HG02885 (cell line): ENCODE results near the gene OIT3.

ENCODE experiments used
- ATAC-seq: cut with Tn5 transposase; IDR thresholded peaks from one replicate; pipeline ENCODE4 v1.9.1; 2021; ENCODE audit warnings: mild to moderate bottlenecking; ENCODE audit not compliant: unreplicated experiment, poor library complexity

OIT3 gene

DNA sequence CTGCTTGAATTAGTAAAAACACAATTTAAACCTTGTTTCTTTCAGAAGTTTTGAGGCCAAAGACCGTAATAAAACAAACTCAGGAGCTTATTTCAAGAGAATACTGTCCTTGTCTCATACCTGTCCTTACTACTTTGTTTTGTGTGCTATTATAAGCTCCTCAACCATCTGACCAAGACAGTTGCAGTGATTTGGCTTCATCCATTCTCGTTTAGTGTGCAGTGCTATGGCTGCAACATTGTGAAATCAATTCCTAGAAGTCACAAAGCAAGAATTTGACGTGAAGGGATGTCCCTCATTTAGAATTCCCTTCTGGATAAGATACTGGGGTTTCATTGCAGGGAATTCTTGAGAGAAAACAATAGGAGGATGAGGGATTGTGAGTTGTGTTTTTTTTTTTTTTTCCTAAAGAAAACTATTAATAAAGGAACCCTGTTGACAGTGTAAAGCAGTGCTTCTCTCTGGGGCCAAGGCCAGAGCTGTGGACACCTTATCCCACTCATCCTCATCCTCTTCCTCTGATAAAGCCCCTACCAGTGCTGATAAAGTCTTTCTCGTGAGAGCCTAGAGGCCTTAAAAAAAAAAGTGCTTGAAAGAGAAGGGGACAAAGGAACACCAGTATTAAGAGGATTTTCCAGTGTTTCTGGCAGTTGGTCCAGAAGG is at the start of gene OIT3:
TSS of gene OIT3 (plus strand) at position 604 of the 663 bp plus-strand sequence. CDS start 60 bp downstream, outside the sequence.
- no peak for ATAC-seq

- ATAC-seq, result no peak
Observed at GRCh38 chr10:72846238-72846637, 47.3 kb upstream of the OIT3 start.

DNA sequence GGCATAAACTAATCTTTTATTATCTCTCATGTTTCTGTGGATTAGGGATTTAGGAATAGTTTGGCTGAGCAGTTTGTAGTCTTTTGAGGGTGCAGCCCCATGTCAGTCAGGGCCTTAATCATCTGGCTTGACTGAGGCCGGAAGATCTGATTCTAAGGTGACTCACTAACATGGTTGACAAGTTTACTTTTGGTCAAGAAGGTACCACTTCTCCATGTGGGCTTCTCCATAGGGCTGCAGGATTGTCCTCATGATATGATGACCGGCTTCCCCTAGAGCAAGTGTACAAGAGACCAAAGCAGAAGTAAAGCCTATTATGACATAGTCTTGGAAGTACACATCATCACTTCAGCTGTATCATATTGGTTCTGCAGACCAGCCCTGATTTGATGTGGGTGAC is 45.9 kb upstream of the OIT3 start:
- no peak for ATAC-seq

DNA sequence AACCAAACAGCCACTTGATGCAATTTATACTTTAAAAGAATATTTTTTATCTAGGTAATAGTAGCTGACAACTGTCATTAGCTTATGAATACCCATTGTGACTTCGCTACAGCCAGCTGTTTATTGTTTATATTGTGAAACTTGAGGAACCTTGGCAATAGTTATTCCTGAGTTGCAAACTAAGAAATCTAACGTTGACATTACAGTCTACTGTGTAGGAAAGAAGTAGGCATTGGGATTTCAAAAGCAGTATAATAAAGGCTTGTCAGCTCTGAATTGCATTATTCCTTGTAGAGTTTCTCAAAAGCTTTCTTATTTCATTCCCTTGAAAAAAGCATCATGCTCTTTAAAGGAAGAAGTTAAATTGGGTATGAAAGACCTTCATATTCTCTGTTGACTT is 42.7 kb upstream of the OIT3 start:
- no peak for ATAC-seq

GRCh38 chr10:72851509-72851908 is 42.0 kb upstream of the OIT3 start:
- ATAC-seq, result no peak

GRCh38 chr10:72852508-72852907 is 41.0 kb upstream of the OIT3 start:
- no peak for ATAC-seq

DNA sequence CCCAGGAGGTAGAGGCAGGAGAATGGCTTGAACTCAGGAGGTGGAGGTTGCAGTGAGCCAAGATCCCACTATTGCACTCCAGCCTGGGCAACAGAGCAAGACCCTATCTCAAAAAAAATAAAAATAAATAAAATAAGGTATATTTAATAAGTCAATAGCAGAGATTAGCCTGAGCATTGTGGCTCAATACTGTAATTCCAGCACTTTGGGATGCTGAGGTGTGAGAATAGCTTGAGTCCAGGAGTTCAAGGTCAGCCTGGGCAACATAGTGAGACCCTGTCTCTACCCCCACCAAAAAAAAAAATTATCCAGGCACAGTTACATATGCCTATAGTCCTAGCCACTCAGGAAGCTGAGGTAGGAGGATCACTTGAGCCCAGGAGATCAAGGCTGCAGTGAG is 38.4 kb upstream of the OIT3 start:
- no peak for ATAC-seq

DNA sequence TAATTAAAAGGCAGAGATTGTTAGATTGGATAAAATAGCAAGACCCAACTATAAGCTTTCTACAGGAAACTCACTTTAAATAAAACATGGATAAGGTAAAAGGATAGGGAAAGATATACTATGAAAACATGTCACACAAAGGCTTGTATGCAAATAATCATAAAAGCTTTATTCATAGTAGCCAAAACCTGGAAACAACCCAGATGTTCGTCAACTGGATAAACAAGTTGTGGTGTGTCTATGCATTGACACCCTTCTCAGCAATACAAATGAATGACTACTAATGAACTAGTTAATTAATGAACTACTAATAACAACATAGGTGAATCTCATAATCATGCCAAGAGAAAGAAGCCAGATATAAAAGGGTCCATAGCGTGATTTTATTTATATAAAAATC is 37.7 kb upstream of the OIT3 start:
- no peak for ATAC-seq

GRCh38 chr10:72858067-72858466 is 35.5 kb upstream of the OIT3 start:
- no peak for ATAC-seq

- ATAC-seq, result no peak
Observed at GRCh38 chr10:72862957-72863356, 30.6 kb upstream of the OIT3 start.

DNA sequence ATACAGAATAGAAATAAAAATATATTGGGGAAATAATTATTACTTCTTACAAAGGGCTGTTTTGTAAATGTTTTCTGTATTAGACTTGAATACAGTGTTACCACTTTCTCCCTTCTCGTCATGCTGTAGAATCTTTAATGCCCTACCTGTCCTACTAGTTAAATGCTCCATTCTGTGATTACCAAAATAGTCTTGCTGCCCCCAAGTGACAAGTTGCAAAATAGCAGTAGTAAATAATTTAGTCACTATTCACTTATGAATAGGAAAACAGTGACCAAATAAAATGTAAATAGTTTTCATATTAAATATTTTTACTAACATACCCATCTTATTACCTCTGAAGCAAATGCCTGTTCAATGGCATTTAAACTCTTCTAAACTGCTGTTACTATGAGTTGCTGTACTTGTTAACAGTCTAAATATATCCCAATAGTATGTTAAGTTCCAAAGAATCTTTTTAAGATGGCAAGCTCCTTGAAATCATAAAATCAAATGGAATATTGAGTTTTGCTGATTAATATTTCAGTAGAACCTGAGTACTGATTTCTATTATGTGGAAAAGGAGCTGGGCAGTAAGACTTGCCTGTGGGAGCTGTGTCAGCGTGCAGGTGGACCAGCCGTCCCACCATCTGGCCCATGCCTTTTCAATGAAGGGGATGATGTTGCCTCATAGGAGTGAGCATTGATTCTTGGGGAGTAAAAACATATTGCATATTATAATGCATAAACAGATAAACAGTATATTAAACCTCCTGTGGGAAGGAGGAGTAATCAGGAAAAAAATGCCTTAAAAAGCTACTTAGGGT is 18.1 kb upstream of the OIT3 start:
- no peak for ATAC-seq

DNA sequence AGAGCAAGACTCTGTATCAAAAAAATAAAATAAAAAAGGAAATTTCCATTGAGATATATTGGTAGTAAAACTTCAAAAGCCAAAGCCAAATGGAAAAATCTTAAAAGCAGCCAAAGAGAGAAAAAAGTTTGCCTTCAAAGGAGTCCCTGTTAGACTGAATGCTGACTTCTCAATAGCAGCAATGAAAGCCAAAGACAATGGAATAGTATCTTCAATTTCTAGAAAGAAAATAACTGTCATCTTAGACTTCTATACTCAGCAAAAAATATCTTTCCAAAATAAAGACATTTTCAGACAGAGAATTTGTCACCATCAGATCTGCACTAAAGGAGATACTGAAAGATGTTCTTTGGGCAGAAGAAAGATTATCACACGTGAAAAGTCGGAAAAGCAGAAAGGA is 14.3 kb upstream of the OIT3 start:
- ATAC-seq, result no peak

DNA sequence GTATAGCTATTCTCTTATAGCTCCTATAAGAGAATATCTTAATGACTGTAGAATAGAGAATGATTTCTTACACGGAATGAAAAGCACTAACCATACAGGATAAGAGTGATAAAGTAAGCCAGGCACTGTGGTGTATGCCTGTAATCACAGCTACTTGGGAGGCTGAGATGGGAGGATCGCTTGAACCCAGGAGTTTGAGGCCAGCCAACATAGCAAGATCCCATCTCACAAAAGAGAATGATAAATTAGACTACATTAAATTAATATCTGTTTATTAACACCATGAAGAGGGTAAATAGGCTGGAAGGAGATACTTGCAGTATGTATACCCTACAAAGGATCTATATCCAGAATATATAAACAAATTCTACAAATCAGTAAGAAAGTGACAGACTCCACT is 12.2 kb upstream of the OIT3 start:
- ATAC-seq, result no peak

DNA sequence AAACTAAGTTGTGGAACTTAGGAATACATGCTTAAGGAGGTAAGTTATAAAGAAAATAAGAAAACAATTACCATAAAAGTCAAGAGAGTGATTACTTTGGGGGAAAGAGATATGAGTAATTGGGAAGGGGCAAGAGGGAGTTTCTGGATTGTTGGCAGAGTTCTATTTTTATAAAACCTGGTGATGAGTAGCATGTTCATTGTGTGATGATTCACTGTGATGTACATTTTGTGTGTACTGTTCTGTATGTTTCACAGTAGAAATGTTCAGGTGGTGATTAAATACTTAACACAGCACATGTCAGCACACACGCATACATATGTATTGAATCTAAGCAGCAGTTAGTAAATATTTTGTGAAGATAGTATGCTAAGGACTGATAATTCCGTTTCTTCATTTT is 9.7 kb upstream of the OIT3 start:
- no peak for ATAC-seq

DNA sequence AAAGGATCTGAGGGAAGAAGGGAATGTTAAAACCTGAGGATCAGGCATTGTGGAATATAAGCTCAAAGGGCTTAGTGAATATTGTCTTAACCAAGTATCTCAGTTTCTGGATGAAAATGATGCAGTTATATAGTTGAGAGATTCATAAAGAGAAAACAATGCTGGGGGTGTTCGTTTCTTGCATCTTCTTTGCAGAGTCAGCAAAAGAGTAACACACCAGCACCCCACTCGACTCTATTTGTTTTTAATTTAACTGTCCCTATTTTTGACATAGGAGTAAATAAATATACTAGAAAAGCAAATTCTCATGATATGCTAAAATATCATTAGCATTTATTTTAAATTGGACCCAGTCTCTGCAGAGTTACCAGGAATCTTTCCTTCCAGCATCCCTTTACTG is 7.6 kb upstream of the OIT3 start:
- ATAC-seq, result no peak

DNA sequence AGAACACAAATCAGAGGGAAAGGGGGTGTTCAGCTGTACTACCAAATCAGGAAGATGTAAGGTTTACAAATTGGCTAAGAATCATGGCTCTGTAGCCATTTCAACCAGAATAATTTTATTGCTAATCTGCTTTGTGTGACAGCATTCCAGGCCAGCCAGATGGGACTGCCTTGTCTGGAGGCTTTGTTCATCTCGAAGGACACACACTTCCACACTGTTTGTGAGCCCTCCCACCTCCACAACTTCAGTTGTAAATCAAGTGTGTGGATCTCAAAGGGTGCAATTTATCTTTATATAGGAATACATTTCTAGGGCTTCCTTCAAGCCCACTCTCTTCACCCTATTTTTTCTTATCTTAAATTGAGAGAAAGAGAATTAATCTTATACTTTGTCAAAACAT is 6.9 kb upstream of the OIT3 start:
- no peak for ATAC-seq

DNA sequence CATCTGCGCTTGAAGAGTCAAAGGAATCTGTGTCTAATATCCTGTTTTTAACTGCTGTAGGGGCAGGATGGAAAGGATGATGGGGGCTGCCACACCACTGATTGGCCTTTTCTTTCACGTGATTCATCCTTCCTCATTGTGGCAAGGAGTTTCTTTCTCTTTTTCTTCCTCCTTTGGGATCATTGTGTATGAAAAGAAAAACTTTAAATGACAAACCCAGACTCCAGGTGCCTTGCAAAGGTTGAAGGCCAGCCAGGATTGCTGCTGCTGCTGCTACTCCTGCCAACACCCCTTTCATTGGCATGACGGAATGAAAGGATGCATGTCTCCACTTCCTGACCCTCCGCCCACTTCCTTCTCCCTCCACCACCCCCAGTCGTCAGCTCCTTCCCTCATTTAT is 6.5 kb upstream of the OIT3 start:
- ATAC-seq, result no peak

GRCh38 chr10:72888151-72888638 is 5.3 kb upstream of the OIT3 start:
- no peak for ATAC-seq

DNA sequence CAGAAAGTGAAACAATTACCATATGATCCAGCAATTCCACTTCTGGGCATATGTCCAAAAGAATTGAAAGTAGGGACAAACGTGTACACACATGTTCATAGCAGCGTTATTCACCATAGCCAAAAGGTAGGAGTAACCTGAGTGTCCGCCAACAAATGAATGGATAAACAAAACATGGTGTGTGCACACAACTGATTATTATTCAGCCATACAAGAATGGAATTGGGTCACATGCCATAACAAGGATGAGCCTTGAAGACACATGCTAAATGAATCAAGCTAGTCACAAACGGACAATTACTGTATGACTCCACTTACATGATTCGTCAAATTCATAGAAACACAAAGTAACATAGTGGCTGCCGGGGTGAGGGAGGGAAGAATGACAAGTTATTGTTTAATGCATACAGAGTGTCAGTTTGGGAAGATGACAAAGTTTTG is 4.1 kb upstream of the OIT3 start:
- ATAC-seq, result no peak

DNA sequence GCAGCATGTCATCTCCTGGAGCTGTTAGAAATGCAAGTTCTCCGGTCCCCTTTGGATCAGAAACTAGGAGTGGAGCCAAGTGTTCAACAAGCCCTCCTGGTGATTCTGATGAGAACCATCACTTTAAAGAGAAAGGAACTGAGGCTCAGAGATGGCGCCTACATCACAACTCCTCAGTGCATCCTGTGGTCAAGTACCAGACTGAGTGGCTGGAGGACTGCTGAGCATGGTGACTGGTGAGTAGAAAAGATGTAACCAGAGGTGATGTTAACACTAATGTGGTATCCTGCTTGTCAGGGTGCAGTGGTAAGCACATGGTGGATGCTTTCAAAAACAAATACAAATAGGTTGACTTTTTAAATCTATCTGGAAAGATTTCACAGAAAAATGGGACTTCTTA is 3.5 kb upstream of the OIT3 start:
- no peak for ATAC-seq

DNA sequence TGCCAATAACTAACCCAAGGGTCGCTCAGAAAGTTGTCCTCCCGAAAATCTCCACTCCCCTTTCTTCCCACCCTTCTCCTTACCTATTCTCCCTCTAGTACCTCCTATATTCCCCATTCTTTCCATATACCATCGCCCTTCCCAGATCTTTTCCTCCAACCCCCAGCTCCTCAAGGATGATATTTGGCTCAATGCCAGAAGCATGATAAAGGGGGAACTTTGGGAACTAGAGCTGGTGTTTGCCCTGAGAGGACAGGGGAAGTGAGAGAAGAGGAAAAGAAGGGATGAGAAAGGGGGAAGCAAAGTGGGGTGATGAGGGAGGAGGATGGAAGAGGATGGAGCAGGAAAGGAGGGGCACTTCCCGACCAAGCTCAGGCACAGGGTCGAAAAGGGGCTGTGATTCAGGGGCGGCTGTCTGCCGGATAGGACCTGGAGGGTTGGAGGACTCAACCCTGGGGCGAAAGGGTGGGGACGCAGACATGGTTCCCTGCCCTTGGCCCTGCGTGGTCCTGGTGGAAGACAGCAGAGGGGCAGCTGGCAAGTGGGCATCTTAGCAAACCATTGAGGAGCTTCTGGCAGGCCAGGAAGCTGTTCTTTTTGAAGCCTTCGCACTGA is 1.8 kb downstream of the OIT3 start:
- ATAC-seq, result no peak
